SK-N-SH treated with all-trans-retinoic acid at 6 μM for 48 hours (cell line): ENCODE measurements around the gene C7orf33.

Source experiments
- ATAC-seq: fragments of 200-7000 bp; cut with Tn5 transposase; 3 replicates; pipeline ENCODE4 v1.9.1; 2020; ENCODE audit warnings: mild to moderate bottlenecking, moderate library complexity
- BACH2 ChIP-seq: fragments of 250-450 bp; sonication (Bioruptor Pico); IDR thresholded peaks from 2 replicates; pipeline ENCODE4 v1.9.0; 2021; ENCODE audit warnings: mild to moderate bottlenecking, borderline replicate concordance
- CSDC2 ChIP-seq: fragments of 250-450 bp; sonication (Bioruptor Pico); IDR thresholded peaks from 2 replicates; pipeline ENCODE4 v1.5.0; 2020; ENCODE audit warnings: mild to moderate bottlenecking, moderate library complexity
- CSRNP3 ChIP-seq: fragments of 250-450 bp; sonication (Bioruptor Pico); IDR thresholded peaks from 2 replicates; pipeline ENCODE4 v1.5.1; 2021; ENCODE audit warnings: mild to moderate bottlenecking, moderate library complexity
- ESRRG ChIP-seq: fragments of 250-450 bp; sonication (Bioruptor Pico); IDR thresholded peaks from 2 replicates; pipeline ENCODE4 v1.6.1; 2021; ENCODE audit warnings: mild to moderate bottlenecking
- GLIS3 ChIP-seq: fragments of 250-450 bp; sonication (Bioruptor Pico); IDR thresholded peaks from 2 replicates; pipeline ENCODE4 v1.5.0; 2020; ENCODE audit warnings: mild to moderate bottlenecking, moderate library complexity
- ISL1 ChIP-seq: fragments of 250-450 bp; sonication (Bioruptor Pico); IDR thresholded peaks from 2 replicates; pipeline ENCODE4 v2.1.2; 2022; ENCODE audit warnings: mild to moderate bottlenecking, moderate library complexity
- OSR1 ChIP-seq: fragments of 250-450 bp; sonication (Bioruptor Pico); IDR thresholded peaks from 2 replicates; pipeline ENCODE4 v1.8.0; 2022; ENCODE audit warnings: moderate library complexity, mild to moderate bottlenecking, inconsistent platforms
- PATZ1 ChIP-seq: fragments of 250-450 bp; sonication (Bioruptor Pico); IDR thresholded peaks from 2 replicates; pipeline ENCODE4 v1.8.0; 2020; ENCODE audit warnings: mild to moderate bottlenecking, moderate library complexity, borderline replicate concordance
- POU6F1 ChIP-seq: fragments of 250-450 bp; sonication (Bioruptor Pico); IDR thresholded peaks from 2 replicates; pipeline ENCODE4 v1.8.0; 2021; ENCODE audit warnings: low read depth, mild to moderate bottlenecking, moderate library complexity, borderline replicate concordance
- PPARA ChIP-seq: fragments of 250-450 bp; sonication (Bioruptor Pico); IDR thresholded peaks from 2 replicates; pipeline ENCODE4 v1.5.0; 2020; ENCODE audit warnings: mild to moderate bottlenecking, borderline replicate concordance
- RARB ChIP-seq: fragments of 250-450 bp; sonication (Bioruptor Pico); IDR thresholded peaks from 2 replicates; pipeline ENCODE4 v1.8.0; 2021; ENCODE audit warnings: mild to moderate bottlenecking, moderate library complexity
- SNAI2 ChIP-seq: fragments of 250-450 bp; sonication (Bioruptor Pico); IDR thresholded peaks from 2 replicates; pipeline ENCODE4 v1.5.0; 2020; ENCODE audit warnings: mild to moderate bottlenecking, moderate library complexity
- TCF4 ChIP-seq: fragments of 250-450 bp; sonication (Bioruptor Pico); IDR thresholded peaks from 2 replicates; pipeline ENCODE4 v1.8.0; 2021; ENCODE audit warnings: mild to moderate bottlenecking, moderate library complexity, borderline replicate concordance
- TOX ChIP-seq: fragments of 250-450 bp; sonication (Bioruptor Pico); IDR thresholded peaks from 2 replicates; pipeline ENCODE4 v1.8.0; 2021; ENCODE audit warnings: mild to moderate bottlenecking, moderate library complexity, borderline replicate concordance
- ZC3H10 ChIP-seq: fragments of 250-450 bp; sonication (Bioruptor Pico); IDR thresholded peaks from 2 replicates; pipeline ENCODE4 v1.5.1; 2021; ENCODE audit warnings: mild to moderate bottlenecking, moderate library complexity
- ZFP3 ChIP-seq: fragments of 250-450 bp; sonication (Bioruptor Pico); IDR thresholded peaks from 2 replicates; pipeline ENCODE4 v1.5.0; 2020; ENCODE audit warnings: mild to moderate bottlenecking, moderate library complexity
- ZFP30 ChIP-seq: fragments of 450-650 bp; formaldehyde crosslinking; IDR thresholded peaks from 2 replicates; pipeline ENCODE4 v1.5.0; 2022; ENCODE audit warnings: mild to moderate bottlenecking, moderate library complexity
- ZNF70 ChIP-seq: fragments of 450-650 bp; formaldehyde crosslinking; IDR thresholded peaks from 2 replicates; pipeline ENCODE4 v1.5.0; 2020; ENCODE audit warnings: mild to moderate bottlenecking, moderate library complexity
- ZNF8 ChIP-seq: fragments of 450-650 bp; formaldehyde crosslinking; IDR thresholded peaks from 2 replicates; pipeline ENCODE4 v1.5.0; 2020; ENCODE audit warnings: mild to moderate bottlenecking, moderate library complexity
- TF ChIP-seq, protein P1 (sequence below): fragments of 250-450 bp; sonication (Bioruptor Pico); IDR thresholded peaks from 2 replicates; pipeline ENCODE4 v1.5.1; 2020; ENCODE audit warnings: low read depth, mild to moderate bottlenecking, moderate library complexity
- TF ChIP-seq, protein P2 (sequence below): fragments of 250-450 bp; sonication (Bioruptor Pico); IDR thresholded peaks from 2 replicates; pipeline ENCODE4 v1.5.0; 2020; ENCODE audit warnings: mild to moderate bottlenecking, moderate library complexity

Gene C7orf33

GRCh38 chr7:148553979-148554378, 36.6 kb upstream of the C7orf33 start:
- no peak for TF ChIP-seq CSDC2 (CRISPR knock-in tag)
- TF ChIP-seq TCF4 (CRISPR knock-in tag) = no peak
- TF ChIP-seq BACH2 = no peak
- TF ChIP-seq, protein P1, sequence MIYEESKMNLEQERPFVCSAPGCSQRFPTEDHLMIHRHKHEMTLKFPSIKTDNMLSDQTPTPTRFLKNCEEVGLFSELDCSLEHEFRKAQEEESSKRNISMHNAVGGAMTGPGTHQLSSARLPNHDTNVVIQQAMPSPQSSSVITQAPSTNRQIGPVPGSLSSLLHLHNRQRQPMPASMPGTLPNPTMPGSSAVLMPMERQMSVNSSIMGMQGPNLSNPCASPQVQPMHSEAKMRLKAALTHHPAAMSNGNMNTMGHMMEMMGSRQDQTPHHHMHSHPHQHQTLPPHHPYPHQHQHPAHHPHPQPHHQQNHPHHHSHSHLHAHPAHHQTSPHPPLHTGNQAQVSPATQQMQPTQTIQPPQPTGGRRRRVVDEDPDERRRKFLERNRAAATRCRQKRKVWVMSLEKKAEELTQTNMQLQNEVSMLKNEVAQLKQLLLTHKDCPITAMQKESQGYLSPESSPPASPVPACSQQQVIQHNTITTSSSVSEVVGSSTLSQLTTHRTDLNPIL (CRISPR knock-in tag) = no peak
- TF ChIP-seq OSR1 (CRISPR knock-in tag) = no peak
- TF ChIP-seq RARB = no peak
- no peak for TF ChIP-seq PPARA (CRISPR knock-in tag)
- TF ChIP-seq ESRRG (CRISPR knock-in tag) = no peak
- no peak for TF ChIP-seq POU6F1 (CRISPR knock-in tag)
- TF ChIP-seq PATZ1 (CRISPR knock-in tag) = no peak
- TF ChIP-seq TOX (CRISPR knock-in tag) = no peak
- no peak for TF ChIP-seq ZNF70 (CRISPR knock-in tag)
- TF ChIP-seq CSRNP3 (CRISPR knock-in tag) = no peak
- ATAC-seq = no peak

GRCh38 chr7:148556892-148557291, 33.7 kb upstream of the C7orf33 start:
- ATAC-seq = peak; percentile 63
- TF ChIP-seq, protein P2, sequence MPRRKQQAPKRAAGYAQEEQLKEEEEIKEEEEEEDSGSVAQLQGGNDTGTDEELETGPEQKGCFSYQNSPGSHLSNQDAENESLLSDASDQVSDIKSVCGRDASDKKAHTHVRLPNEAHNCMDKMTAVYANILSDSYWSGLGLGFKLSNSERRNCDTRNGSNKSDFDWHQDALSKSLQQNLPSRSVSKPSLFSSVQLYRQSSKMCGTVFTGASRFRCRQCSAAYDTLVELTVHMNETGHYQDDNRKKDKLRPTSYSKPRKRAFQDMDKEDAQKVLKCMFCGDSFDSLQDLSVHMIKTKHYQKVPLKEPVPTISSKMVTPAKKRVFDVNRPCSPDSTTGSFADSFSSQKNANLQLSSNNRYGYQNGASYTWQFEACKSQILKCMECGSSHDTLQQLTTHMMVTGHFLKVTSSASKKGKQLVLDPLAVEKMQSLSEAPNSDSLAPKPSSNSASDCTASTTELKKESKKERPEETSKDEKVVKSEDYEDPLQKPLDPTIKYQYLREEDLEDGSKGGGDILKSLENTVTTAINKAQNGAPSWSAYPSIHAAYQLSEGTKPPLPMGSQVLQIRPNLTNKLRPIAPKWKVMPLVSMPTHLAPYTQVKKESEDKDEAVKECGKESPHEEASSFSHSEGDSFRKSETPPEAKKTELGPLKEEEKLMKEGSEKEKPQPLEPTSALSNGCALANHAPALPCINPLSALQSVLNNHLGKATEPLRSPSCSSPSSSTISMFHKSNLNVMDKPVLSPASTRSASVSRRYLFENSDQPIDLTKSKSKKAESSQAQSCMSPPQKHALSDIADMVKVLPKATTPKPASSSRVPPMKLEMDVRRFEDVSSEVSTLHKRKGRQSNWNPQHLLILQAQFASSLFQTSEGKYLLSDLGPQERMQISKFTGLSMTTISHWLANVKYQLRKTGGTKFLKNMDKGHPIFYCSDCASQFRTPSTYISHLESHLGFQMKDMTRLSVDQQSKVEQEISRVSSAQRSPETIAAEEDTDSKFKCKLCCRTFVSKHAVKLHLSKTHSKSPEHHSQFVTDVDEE (CRISPR knock-in tag) = no peak
- TF ChIP-seq PPARA (CRISPR knock-in tag) (no peak), RARB (no peak), CSRNP3 (CRISPR knock-in tag) (no peak), ZNF70 (CRISPR knock-in tag) (no peak), GLIS3 (CRISPR knock-in tag) (no peak), ZC3H10 (CRISPR knock-in tag) (no peak), BACH2 (no peak), ISL1 (CRISPR knock-in tag) (no peak), TCF4 (CRISPR knock-in tag) (no peak), ZFP3 (CRISPR knock-in tag) (no peak), SNAI2 (CRISPR knock-in tag) (no peak), ZNF8 (CRISPR knock-in tag) (no peak), ZFP30 (no peak), TOX (CRISPR knock-in tag) (no peak)
- TF ChIP-seq, protein P1 (CRISPR knock-in tag) = no peak
- TF ChIP-seq, all 23 proteins: peak for 0
